RKO (cell line): Measurements from ENCODE around the gene GCSAM.
"Not testable (repeated sequence)": the region's sequence is repeated elsewhere in the genome, so short reads cannot be mapped to it uniquely, and the experiment has no call there.

Source experiments
- DNase-seq: peaks from one replicate; pipeline ENCODE4 v3.0.0-alpha.2; 2016; ENCODE audit warnings: low spot score

The GCSAM gene

DNA sequence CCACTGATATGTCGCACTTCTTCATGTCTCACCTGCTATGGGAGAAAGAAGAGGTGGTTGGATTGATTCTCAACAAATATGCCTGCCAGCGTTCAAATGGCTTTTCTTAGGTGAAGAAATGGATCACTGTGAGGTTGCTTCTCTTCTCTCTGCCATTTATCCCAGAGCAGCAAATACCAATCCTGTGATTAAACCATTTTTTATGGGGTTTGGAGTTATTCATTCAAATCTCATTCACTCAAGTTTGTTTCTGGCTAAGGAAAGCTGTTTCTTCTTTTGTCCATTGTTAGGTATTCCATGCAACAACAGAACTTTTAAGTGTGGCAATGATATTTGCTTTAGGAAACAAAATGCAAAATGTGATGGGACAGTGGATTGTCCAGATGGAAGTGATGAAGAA, 59.0 kb downstream of the GCSAM start:
- DNase-seq: no peak

DNA sequence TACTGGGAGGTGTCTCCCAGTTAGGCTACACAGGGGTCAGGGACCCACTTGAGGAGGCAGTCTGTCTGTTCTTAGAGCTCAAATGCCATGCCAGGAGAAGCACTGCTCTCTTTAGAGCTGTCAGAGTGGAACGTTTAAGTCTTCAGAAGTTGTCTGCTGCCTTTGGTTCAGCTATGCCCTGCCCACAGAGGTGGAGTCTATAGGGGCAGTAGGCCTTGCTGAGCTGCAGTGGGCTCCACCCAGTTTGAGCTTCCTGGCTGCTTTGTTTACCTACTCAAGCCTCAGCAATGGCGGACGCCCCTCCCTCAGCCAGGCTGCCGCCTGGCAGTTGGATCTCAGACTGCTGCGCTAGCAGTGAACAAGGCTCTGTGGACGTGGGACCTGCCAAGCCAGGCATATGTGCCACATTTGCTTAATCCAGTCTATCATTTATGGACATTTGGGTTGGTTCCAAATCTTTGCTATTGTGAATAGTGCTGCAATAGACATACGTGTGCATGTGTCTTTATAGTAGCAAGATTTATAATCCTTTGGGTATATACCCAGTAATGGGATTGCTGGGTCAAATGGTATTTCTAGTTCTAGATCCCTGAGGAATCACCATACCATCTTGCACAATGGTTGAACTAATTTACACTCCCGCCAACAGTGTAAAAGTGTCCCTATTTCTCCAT, 60.5 kb downstream of the GCSAM start:
- not testable (repeated sequence) for DNase-seq
